ENCODE results near the gene BLOC1S6.

The BLOC1S6 gene

GRCh38 chr15:45587863-45588170, 638 bp downstream of the BLOC1S6 start:
- in situ Hi-C loops (cut with MboI; ENCODE audit: low sequenced_read_pairs): no loop called here

DNA sequence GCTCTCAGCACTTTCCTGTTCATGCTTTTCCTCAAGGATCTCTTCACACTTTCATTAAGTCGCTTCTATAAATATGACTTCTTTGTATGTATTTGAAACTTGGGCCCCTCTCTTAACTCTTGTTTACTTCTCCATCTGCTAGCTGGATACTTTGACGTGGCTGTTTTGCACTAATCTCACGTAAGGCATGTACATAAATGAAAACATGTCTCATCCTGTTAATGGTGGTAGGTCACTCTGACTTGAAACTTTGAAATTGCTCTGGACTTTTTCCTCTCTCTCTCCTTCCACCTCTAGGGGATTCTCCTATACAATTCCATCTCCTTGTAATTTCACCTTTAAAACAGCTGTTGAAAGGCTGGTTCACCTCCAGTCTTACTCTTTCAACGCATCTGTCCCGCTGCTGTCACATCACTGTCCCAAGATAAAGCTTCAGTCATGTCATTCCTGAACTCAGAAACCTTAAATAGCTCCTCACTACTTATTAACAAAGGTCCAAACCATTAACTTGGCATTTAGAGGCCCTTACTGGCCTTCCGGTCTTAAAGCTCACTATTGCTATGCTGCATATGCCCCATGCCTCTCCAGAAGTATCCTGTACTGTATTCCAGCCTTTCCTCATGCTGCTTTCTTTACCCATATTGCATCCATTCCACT, 1.2 kb downstream of the BLOC1S6 start:
- in situ Hi-C loops (cut with MboI; ENCODE audit: low sequenced_read_pairs): no loop called here

DNA sequence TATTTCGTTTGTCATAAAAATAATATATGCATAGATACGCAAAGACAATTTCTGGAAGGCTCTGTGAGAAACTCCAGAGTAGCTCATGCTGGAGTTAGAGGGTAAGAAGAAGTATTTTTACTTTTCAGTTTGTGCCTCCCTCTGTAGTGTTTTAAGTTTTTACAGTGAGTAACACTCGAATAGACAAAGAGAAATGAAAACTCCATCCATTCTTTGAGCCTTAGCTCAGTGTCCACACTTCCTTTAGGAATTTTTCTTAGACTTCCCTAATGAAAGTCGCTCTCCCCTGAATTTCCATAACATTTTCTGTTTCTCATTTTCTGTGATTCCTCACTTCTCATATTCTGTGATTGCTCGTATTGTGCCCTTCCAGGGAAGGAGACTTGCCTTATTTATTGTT, 2.1 kb downstream of the BLOC1S6 start:
- in situ Hi-C loops (cut with MboI; ENCODE audit: low sequenced_read_pairs): no loop called here

- in situ Hi-C loops (cut with MboI; ENCODE audit: low sequenced_read_pairs): no loop called here
Observed at GRCh38 chr15:45594319-45594718, 7.1 kb downstream of the BLOC1S6 start.

GRCh38 chr15:45594835-45595530, 7.8 kb downstream of the BLOC1S6 start:
- in situ Hi-C loops (cut with MboI; ENCODE audit: low sequenced_read_pairs): no loop called here

DNA sequence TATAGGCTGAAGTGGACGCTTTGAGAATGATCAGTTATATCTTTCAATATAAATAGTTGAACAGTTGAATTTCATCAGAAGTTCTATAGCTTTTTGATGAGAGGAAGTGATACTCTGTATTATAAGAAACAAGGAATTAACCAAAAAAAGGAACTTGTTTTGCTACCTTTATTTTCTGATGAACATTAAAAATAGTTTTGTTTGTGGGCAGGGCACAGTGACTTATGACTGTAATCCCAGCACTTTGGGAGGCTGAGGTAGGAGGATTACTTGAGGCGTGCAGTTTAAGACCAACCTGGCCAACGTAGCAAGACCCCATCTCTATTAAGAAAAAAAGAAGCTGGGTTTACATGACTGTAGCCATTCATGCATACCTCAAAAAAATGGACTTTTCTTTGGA, 16.7 kb downstream of the BLOC1S6 start:
- in situ Hi-C loops (cut with MboI; ENCODE audit: low sequenced_read_pairs): no loop called here

GRCh38 chr15:45604326-45604725, 17.1 kb downstream of the BLOC1S6 start:
- in situ Hi-C loops (cut with MboI; ENCODE audit: low sequenced_read_pairs): no loop called here

DNA sequence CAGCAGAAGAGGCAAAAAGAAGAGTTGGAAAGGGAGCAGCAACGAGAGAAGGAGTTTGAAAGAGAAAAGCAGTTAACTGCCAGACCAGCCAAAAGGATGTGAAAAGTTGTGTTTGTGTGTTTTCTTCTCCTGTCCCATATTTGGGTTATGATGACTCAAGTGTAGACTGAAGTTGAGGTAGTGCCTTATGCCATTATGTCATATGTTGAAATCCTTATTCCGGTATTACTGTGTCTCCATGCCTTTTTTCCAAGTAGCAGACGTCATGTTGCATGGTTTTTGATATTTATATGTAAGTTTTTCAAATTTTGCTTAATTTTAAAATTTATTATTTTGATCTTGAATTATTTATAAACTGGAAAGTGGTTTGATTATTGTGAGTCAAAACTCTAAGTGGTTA, 19.2 kb downstream of the BLOC1S6 start:
- in situ Hi-C loops (cut with MboI; ENCODE audit: low sequenced_read_pairs): no loop called here

DNA sequence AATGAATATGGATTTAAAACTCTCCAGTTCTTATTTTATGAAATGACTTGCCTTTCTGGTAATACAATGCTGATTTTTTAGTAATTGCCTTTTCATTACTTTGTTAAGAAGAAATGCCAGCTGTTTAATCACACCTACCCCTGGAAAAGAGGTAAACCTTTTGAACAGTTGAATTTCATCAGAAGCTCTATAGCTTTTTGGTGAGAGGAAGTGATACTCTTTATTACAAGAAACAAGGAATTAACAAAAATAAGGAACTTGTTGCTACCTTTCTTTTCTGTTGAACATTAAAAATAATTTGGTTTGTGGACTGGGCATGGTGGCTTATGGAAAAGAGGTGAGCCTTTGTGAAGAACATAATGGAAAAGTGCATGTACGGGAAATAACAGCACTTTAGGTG, 19.7 kb downstream of the BLOC1S6 start:
- in situ Hi-C loops (cut with MboI; ENCODE audit: low sequenced_read_pairs): no loop called here

DNA sequence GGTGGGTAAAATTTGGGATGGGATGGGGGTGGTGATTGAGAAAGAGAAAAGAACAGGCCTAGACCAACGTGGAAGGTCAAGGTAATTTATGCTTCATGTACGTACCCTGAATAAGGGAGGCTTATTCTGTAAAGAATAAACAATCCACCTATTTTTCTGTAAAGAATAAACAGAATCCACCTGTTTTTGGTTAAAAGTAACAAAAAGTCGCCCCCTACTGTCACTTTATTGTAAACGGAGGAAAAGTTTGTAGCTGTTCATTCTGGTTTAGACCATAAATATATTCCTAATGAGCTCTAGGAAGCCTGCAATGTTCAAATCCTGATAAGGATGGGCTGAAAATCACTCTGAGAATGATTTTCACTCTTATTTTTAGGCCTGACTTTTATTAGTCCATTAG, 24.1 kb downstream of the BLOC1S6 start:
- in situ Hi-C loops (cut with MboI; ENCODE audit: low sequenced_read_pairs): loop anchor here (10.0 kb wide), 1 partner anchor 157 kb away; no protein-coding TSS in a partner anchor

DNA sequence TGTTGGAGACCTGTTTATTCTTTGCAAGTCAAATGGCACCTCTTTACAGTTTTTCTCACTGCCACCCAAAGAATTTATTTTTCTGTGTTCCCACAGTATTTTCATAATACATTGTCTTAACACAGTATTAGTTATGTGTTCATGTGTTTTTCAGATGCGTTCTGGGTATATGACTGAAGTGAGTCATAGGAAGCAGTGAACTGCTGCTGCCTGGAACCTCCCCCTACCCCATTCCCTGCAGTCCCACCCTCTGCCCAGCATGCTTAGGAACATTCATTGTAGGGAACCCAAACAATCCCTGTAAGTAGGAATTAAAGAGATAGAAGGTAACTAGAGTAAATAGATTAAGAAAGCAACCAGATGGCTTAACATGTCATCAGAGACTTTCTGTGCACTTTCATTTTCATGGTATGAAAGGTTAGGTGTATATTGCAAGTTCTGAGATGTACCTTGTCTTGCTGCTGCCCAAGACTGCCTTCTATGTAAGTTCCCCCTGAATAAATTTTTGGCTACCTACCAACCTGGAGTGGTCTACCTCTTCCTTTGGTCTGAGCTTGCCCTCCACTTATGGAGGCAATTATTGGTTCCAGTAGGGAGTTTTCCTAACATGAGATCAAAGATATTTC, 25.7 kb downstream of the BLOC1S6 start:
- in situ Hi-C loops (cut with MboI; ENCODE audit: low sequenced_read_pairs): loop anchor here (10.0 kb wide), 1 partner anchor 158 kb away; no protein-coding TSS in a partner anchor

- in situ Hi-C loops (cut with MboI; ENCODE audit: low sequenced_read_pairs): loop anchor here (10.0 kb wide), 1 partner anchor 162 kb away; no protein-coding TSS in a partner anchor
Observed at GRCh38 chr15:45616901-45617323, 29.7 kb downstream of the BLOC1S6 start.

DNA sequence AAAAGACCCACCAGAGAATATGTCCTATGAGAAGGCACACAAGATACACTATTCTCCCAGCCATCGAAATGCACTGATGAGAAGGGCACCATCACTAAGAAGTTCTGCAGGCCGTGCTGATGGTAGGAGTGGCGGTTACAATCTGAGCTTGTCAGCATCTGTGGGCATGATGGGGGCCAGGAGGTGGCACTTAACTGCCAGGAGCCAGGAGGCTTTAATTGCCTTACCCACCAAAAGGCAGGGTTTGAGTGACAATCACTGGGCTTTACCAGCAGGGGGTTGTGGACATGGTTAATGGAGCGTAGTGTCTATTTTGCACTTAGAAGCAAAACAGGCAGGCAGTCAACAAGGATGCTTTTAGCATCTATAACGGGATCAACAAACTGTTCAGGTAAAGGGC, 31.6 kb downstream of the BLOC1S6 start:
- in situ Hi-C loops (cut with MboI; ENCODE audit: low sequenced_read_pairs): loop anchor here (10.0 kb wide), 1 partner anchor 164 kb away; no protein-coding TSS in a partner anchor

DNA sequence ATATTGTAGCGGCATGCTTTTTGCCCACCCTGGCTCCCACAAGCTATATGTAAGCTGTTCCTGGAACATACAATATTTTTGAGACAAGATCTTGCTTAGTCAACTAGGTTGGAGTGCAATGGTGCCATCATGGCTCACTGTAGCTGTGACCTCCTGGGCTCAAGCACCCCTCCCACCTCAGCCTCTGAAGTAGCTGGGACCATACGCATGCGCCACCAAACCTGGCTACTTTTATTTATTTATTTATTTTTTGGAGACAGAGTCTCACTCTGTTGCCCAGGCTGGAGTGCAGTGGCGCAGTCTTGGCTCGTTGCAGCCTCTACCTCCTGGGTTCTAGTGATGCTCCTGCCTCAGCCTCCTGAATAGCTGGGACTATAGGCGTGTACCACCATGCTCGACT, 41.0 kb downstream of the BLOC1S6 start:
- in situ Hi-C loops (cut with MboI; ENCODE audit: low sequenced_read_pairs): no loop called here

DNA sequence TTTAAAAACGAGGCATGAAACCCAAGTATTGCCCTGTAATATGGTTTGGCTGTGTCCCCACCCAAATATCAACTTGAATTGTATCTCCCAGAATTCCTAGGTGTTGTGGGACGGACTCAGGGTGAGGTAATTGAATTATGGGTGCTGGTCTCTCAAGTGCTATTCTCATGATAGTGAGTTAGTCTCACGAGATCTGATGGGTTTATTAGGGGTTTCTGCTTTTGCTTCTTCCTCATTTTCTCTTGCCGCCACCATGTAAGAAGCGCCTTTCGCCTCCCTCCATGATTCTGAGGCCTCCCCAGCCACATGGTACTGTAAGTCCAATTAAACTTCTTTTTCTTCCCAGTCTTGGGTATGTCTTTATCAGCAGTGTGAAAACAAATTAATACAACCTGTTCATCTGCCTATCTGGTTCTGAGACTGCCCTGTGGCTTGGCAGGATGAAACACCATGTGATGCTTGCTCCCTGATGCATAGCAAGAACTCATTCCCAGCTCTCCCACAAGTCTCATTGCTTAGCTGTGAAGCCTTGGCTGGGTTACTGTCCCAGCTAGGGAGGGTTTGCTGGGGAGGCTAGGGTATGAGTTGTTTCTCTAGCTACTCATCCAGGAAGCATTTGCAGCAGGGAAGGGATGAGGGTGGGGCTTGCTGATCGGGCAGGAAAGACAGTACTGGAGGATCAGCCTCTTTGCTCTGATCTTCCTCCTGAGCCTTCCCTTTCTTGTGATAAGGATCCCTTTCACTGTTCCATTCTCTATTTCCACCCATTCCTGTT, 43.9 kb downstream of the BLOC1S6 start:
- in situ Hi-C loops (cut with MboI; ENCODE audit: low sequenced_read_pairs): no loop called here

GRCh38 chr15:45631776-45632175, 44.6 kb downstream of the BLOC1S6 start:
- in situ Hi-C loops (cut with MboI; ENCODE audit: low sequenced_read_pairs): no loop called here

GRCh38 chr15:45634432-45635190, 47.4 kb downstream of the BLOC1S6 start, which contains the start of gene SQOR:
Gene SQOR (plus strand): TSS chr15:45635029. CDS start chr15:45658924, 23,895 bp downstream.
- in situ Hi-C loops (cut with MboI; ENCODE audit: low sequenced_read_pairs): no loop called here

GRCh38 chr15:45635191-45635638, 48.0 kb downstream of the BLOC1S6 start:
- in situ Hi-C loops (cut with MboI; ENCODE audit: low sequenced_read_pairs): no loop called here

GRCh38 chr15:45635763-45636292, 48.6 kb downstream of the BLOC1S6 start:
- in situ Hi-C loops (cut with MboI; ENCODE audit: low sequenced_read_pairs): no loop called here

DNA sequence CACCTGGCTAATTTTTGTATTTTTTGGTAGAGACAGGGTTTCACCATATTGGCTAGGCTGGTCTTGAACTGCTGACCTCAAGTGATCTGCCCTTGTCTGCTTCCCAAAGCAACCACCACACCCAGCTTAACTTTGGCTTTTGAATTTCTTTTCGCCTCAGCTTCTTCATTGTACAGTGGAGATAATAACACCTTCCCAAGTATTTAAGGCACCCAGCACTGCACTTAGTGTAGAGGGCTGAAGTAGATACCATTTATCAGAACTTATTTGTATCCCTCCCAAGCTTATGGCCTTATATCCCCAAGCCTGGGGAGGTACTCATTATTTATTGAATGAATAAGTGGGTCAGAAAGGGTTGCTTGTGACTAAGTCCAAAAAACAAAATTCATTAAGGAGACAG, 50.0 kb downstream of the BLOC1S6 start:
- in situ Hi-C loops (cut with MboI; ENCODE audit: low sequenced_read_pairs): no loop called here

Measured in HL-60/S4 treated with retinoic acid at 250 ng/mL for 4 days and 3 days (cell line).